GM21423 (cell line): ENCODE data around the gene MYOM1.
"Not testable (repeated sequence)": the region's sequence is repeated elsewhere in the genome, so short reads cannot be mapped to it uniquely, and the experiment has no call there.

ENCODE experiments used
- ATAC-seq: cut with Tn5 transposase; IDR thresholded peaks from one replicate; pipeline ENCODE4 v1.9.1; 2021; ENCODE audit warnings: mild to moderate bottlenecking, moderate library complexity; ENCODE audit not compliant: unreplicated experiment

The MYOM1 gene

GRCh38 chr18:3041843-3042242, 177.9 kb downstream of the MYOM1 start:
- ATAC-seq = no peak

GRCh38 chr18:3040881-3041280, 178.9 kb downstream of the MYOM1 start:
- no peak for ATAC-seq

GRCh38 chr18:3040173-3040572, 179.6 kb downstream of the MYOM1 start:
- no peak for ATAC-seq

- peak; percentile 98 for ATAC-seq
Measured at GRCh38 chr18:3037423-3037915, 182.3 kb downstream of the MYOM1 start.

GRCh38 chr18:3036108-3036507, 183.7 kb downstream of the MYOM1 start:
- ATAC-seq = no peak

GRCh38 chr18:3035635-3036034, 184.1 kb downstream of the MYOM1 start:
- no peak for ATAC-seq

- no peak for ATAC-seq
Measured at GRCh38 chr18:3032721-3033120, 187.0 kb downstream of the MYOM1 start.

GRCh38 chr18:3029215-3029952, 190.4 kb downstream of the MYOM1 start:
- no peak for ATAC-seq

- not testable (repeated sequence) for ATAC-seq
Measured at GRCh38 chr18:3028115-3028514, 191.7 kb downstream of the MYOM1 start.

GRCh38 chr18:3027370-3027891, 192.3 kb downstream of the MYOM1 start:
- ATAC-seq = no peak

- ATAC-seq = no peak
Measured at GRCh38 chr18:3025544-3025943, 194.2 kb downstream of the MYOM1 start.

GRCh38 chr18:3023603-3024002, 196.2 kb downstream of the MYOM1 start:
- ATAC-seq = not testable (repeated sequence)
